NCI-H82 (cell line): ENCODE data around the gene SERTAD1.
"Not testable (repeated sequence)": the region's sequence is repeated elsewhere in the genome, so short reads cannot be mapped to it uniquely, and the experiment has no call there.

Source experiments
- DNase-seq: peaks from one replicate; lab custom pipeline; 2025; lab: John Stamatoyannopoulos, UW

SERTAD1 gene

DNA sequence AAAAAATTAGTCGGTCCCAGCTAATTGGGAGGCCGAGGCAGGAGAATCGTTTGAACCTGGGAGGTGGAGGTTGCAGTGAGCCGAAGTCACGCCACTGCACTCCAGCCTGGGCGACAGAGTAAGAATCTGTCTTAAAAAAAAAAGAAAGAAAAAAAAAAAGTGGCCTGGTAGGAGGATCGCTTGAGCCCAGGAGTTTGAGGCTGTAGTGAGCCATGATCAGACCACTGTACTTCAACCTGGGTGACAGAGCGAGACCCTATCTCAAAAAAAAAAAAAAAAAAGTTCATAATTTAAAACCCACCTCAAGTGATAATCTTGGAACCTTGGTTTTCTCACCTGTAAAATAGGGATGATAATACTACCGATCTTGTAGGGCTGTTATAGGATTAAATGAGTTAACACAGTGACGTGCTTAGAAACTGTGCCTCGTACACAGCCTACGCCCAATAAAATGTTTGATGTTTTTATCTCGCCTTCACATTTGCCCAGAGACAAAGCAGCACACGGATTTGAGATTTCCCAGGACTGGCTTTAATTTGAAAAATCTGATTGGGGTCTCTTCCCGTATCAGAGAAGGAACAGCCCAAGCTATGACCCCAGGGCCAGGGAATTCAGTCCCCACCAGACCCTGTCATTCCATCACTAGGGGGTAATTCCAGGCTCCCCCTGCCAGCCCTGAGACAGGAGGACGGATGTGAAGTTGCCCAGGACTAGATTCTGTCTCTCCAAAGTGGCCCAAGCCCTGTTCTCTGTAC lies 3.6 kb downstream of the SERTAD1 start:
- no peak for DNase-seq

DNA sequence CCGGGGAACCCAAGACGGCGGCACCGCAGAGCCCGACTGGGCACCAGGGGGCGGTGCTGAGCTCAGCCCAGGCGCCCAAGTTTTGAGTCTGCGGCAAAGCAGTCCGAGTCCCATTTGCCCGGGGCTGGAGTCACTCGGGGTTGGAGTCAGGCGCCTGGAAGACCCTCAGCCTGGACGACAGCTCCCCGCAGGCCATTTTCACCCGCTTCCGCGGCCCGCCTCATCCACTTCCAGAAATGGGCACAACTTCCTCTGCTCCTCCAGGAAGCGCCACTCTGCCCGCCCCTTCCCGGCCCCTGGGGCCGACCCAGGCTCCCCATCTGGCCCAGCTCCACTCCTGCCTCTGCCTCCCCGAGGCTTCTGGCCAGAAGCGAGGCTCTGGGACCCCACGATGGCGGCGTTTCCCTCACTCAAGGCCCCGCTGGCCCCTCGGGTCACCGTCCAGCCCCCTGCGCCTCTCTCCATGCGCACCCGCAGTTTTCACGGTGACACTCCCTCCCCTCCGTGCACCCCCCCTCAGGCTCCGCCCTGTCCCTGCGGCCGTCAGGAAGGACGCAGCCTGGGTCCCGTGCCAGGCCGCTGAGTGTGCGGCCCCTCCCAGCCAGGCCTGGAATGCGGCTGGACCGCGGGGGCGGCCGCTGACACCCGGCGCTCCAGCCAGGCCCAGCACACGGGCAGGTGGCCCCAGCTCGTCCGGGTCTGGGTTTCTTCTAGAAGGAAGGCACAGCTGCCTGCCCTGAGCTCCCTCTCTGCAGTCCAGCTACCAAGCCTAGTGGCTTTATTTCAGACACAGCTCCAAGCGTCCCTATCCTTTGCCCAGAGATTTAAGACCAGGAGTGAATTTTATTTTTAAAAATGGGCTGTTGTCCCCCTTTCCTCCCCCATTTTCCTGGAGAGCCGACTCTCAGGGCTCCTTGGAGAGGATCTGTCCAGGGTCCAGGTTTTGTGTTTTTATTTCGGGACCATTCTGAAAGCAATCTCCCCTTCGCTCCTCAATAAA lies 4.7 kb downstream of the SERTAD1 start:
- DNase-seq, result peak; percentile 93

DNA sequence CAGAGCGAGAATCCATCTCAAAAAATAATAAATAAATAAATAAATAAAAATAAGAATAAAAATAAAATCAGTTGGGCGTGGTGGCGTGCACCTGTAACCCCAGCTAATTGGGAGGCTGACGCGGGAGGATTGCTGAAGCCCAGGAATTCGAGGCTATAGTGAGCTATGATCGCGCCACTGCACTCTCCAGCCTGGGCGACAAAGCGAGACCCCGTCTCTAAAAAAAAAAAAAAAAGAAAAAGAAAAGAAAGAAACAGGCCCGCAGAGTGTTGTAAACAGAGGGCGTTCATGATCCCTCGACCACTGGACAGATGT lies 5.4 kb downstream of the SERTAD1 start:
- no peak for DNase-seq

DNA sequence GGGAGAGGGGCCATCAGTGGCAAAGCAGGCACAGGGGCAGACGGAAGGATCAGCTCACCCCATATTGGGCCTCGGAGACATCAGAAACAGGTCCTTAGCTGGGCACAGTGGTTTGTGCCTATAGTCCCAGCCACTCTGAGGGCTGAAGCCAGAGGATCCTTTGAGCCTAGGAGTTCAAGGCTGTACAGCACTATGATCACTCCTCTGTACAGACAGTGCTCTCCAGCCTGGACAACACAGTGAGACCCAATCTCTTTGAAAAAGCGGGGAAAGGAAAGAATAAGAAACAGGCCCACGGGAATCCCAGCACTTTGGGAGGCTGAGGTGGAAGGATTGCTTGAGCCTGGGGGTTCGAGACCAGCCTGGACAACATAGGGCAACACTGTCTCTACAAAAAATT lies 6.0 kb downstream of the SERTAD1 start:
- DNase-seq, result no peak

DNA sequence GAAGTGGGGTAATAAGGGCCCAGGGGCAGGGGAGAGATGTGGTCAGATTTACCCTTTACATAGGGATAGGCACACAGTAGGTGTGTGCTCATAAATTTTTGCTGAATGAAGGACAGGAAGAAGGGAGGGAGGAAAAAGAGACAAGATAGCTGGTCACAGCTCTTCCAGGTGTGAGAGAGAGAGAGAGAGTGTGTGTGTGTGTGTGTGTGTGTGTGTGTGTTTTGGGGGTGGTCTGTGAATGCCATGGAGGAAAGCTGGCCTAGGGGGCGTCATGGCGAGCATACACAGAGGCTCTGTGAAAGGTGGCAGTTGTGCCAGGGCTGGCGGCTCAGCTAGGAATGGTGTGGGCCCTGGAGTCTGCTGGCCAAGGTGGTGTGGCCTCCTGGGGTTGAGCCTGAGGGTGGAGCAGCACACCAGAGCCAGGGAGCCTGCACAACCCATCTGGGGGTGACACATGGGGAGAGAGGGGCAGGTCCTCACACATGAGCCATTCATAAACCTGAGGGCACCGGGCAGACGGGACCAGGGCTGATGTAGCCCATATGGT lies 6.7 kb downstream of the SERTAD1 start:
- no peak for DNase-seq

DNA sequence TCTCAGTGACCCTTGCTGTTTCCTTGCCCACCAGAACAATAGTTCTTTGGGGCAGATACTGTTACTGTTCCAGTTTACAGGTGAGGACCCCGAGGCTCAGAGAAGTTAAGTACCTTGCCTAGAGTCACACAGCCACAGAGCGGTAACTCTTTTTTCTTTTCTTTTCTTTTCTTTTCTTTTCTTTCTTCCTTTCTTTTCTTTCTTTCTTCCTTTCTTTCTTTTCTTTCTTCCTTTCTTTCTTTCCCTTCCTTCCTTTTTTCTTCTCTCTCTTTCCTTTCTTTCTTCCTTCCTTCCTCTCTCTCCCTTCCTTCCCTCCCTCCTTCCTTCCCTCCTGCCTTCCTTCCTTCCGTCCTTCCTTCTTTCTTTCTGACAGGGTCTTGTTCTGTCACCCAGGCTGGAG lies 7.8 kb downstream of the SERTAD1 start:
- DNase-seq, result no peak

DNA sequence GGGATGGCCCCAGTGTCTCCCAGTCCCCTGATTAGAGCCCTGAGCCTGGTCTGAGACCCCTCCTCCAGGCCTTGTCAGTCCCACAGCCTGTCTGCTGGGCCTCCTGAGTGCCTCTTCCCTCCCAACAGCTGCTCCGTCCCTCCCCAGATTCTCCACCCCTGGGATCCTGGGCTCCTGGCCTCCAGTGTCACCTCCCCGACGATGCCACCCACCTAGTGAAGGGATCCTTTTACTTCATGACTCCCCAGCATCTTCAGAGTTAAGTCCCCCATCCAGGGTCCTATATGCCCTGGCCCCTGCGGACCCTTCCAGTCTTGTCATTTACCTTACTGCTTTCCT lies 8.2 kb downstream of the SERTAD1 start:
- no peak for DNase-seq

DNA sequence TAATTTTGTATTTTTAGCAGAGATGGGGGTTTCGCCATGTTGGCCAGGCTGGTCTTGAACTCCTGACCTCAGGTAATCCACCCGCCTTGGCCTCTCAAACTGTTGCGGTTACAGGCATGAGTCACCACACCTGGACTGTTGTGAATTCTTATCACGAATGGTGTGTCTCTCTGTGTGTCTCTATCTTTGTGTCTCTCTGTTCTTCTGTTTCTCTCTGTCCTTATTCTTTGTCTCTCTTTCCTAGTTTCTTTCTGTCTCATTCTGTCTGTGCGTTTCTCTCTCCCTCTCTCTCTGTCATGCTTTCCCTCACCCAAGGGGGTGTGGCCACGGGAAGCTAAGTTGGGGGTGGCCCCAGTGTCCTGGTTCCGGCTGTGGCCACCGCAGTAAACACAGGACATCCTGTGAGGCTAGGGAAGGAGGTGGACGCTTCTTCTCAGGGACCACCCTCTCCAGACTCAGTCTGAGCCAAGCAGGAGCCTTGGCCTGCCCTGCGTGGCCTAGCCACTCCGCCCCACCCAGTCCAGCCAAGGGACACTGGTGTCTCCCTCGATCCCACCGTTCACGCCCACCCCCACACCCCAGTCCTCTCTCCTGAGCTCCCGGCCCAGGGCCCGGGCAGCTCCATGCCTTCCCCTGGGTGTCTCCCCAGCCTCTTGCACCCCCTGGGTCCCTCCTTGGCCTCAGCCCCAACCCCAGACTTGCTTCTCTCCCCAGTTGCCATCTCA lies 8.7 kb downstream of the SERTAD1 start:
- no peak for DNase-seq

DNA sequence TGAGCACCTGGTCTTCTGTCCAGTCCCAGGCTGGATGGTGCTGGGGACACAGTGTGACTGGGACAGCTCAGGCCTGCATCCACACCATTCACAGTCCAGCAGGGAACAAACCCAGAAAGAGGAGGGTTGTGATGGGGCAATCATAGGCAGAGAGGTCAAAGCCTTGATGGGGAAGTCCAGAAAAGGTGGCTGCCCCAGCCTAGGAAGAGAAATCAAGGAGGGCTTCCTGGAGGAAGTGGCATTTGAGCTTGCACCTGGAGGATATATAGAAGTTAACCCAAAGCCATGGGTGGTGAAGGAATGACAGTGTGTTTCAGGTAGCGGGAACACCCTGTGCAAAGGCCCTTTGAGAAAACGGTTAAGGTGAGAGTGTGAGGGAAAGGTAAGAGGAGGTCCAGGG lies 10.0 kb downstream of the SERTAD1 start:
- no peak for DNase-seq

DNA sequence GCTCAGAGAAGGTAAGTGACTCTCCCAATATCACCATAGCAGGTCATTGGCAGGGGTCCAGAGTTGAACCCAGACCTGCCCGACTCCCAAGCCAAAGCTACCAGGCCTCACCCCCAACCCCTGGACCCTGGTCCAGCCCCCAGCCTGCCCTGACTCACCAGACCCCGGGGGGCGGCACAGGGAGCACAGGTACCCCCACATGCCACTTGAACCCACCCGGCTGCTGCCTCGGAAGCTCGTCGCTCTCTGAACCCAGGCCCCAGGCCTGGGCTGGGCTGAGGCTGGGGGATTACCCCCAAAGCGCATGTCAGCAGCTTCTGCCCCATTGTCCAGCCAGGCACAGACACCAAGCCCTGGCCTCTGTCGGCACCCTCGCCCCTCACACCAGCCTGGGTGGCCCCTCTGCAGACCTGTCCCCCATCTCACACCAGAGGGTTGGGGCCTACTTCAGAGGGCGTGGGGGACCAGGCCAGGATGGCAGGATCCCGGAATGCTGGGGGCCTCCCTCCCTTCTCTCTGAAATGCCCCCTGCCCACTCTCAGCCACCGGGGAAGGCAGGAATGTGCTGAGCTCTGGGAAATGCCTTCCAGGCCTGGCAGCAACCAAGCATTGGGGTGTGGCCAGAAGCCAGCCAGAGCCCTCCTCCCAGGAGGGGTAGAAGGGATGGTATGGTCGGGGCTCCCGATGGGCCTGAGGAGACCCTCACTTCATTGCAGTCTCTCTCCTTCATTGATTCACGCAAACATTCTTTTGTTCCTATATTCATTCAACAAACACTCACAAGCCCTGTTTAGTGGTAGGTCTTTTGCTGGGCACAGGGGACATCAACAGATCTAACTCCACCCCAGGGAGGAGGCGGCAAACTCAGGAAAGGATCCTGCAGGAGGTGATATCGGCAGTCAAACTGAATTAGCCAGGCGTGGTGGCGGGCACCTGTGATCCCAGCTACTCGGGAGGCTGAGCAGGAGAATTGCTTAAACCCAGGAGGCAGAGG lies 11.0 kb downstream of the SERTAD1 start:
- DNase-seq, result no peak

DNA sequence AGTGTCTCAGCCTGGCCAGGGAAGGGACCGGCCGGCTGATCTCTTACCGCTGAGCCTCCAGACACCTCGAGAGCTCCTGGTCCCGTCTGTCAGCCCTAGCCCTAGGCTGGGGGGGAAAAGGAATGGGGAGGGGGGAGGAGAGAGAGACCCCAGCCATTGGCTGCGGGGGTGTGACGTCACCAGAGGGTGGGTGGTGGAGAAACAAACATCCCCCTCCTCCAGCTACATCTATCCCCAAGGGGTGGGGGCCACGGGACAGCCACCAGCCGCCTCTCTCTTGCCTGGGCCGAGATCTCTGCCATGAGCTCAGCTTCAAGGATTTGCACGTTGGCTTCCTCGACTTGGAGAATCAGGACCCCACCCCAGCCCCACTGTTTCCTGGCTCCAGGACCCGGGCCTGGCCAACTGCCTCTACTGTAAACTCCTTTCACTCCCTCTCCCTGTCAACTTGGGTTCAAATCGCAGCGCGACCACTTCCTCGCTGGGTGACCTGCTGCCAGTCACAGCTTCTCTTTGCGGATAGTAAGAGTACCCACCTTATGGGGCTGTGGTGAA lies 12.4 kb downstream of the SERTAD1 start, which contains the start of gene PRX:
TSS of gene PRX (minus strand) at position 88 of the 555 bp plus-strand sequence. CDS start 5,446 bp downstream, outside the sequence.
- peak; percentile 87 for DNase-seq

DNA sequence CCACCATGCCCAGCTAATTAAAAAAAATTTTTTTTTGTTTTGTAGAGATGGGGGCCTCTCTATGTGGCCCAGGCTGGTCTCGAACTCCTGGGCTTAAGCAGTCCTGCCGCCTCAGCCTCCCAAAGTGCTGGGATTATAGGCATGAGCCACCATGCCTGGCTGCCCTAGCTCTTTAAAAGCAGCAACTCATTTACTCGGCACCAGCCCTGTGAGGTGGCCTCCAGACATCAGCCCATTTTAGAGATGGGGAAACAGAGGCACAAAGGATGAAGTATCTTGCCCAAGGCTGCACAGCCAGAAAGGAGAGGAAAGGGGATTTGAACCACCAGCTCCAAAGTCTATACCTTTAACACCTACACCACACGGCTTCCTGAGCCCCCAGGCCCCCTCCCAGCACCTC lies 12.9 kb downstream of the SERTAD1 start:
- no peak for DNase-seq

DNA sequence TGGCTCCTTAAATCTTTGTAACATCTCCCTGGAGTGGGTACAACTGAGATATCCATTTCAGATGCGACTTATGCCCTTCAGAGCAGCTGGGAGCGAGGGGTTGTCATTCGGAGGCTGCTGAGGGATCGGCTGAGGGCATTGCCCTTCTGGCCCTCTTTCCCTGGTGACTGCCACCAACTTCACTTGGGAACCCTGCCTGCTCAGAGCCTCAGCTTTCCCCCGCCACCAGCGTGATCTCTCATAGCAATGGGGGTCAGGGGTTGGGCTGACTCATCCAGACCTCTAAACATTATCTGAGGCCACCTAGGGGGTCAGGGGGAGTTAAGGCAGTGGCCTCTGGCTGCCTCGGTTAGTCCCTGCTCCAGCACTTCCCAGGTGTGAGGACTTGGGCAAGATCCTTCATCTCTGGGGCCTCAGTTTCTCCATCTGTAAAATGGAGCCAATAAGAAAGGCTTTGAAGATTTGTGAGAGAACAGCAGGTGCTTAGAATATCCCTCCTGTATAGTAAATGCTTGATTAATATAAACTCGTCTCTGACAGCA lies 13.8 kb downstream of the SERTAD1 start:
- no peak for DNase-seq

DNA sequence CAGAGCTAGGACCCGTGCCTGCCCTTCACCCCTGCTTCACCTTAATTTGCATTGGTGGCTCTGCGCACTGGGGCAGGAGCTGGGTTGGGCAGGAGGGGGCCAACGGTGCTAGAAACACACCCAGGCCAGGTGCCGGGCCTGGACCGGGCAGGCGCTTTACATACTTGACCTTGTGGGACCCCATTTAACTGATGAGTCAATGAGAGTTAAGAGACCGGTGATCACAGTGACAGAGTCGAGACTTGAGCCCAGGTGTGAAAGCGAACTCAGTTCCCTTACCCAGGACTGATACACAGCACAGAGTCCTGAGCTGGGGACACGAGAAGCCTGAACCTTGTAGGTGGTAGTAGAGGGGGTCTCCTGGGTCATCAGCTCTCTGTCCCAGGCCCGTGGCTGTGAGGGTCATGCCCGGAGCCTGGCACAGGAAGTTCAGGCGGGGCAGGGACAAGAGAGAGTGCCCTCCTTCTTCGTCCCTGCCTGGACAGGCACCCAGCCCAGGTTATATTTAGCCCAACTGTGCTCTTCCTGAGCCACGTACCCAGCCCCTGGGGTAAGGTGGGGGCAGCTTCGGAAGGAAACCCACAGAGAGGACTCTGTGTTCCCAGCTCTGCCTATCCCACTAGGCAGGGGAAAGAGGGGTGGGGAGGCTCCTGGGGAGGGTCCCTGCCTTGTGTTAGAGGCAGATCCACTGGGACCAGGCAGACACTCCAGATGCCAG lies 14.5 kb downstream of the SERTAD1 start:
- no peak for DNase-seq

DNA sequence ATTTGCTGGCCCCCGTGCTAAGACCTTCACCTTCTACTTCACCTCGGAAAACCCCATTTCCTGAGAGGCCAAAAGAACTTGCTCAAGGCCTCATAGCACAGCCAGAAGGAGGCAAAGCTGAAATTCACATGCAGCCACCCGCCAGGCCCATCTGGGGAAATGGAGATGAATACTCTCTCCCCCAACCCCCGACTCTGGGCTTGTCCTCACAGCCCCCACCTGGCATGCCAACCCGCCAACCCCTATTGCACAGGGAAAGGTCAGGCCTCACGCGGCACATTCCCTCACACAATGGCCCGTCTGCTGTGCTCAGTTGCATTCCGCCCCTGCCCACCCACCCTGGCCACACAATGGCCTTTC lies 15.8 kb downstream of the SERTAD1 start:
- DNase-seq, result no peak

DNA sequence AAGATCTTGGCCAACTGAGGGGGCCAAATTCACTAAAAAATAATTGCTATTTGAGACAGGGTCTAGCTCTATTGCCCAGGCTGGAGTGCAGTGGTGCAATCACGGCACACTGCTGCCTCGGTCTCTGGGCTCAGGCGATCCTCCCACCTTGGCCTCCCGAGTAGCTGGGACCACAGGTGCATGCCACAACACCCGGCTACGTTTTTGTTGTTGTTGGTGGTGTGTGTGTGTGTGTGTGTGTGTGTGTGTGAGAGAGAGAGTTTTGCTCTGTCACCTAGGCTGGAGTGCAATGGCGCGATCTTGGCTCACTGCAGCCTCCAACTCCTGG lies 17.2 kb downstream of the SERTAD1 start:
- DNase-seq, result not testable (repeated sequence)

DNA sequence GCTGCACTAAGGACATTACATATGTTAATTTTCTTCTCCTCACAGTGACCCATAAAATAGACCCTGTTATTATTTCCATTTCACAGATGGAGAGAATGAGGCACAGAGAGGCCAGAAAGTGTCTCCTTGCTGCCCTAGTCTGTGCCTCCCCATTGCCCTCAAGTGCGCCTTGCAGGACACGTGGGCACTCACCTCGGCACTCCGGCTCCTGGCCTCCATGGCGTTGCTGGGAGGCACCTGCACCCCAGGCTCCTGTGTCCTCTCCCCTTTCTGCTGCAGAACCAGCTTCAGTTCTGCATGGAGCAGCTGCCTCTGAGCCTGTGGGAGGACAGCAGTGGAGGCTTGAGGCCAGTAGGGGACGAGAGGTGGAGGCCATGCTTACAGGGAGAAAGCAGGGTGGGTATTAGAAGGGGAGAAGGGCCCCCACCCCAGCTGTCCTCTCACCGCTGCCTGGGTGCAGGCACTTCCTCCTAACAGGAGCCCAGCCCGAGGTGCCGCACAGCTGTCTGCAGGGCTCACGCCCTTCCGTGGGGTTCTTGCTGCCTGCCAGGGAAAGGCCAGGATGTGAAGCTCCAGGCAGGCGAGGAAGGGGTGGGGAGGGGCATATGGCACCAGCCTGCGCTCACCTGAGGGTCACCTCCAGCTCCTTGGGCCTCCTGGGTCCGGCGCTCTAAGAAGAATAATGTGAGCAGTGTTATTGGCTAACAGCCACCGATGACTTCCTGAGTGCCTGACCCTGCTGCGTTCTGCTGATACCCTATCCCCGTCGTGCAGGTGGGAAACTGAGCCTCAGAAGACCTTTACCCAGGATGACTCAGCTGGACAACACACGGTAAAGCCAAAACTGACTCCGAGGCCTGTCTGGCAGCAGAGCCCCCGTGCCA lies 17.8 kb downstream of the SERTAD1 start:
- no peak for DNase-seq

DNA sequence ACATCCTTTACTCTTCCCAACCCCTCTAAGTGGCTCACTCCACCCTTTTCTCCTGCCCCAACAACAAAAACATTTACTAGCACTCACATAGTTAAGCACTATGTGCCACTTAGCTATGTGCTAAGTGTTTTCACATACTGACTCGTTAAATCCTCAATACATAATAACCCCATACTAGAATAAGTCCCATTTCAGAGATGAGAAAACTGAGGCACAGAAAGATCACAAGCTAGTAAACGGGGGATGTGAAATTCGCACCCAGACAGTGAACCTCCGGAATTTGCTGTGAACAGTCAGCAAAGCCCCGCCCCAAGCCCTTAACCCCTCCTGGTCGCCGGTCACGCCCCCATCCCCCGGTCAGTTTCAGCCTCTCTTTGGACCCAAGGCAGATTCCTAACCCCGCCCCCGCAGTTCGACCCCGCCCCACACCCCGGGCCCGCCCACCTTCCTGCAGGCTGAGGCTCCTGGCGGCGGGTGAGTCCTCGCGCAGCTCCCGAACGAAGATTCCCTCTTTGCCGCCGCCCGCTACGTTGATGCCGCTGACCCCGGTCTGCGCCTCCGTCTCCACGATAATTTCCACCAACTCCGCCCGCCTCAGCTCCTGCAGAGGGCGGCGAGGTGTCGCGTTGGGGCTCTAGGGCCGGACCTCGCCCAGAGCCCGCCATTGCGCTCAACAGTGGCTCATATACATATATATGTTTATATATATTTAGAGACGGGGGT lies 22.4 kb downstream of the SERTAD1 start:
- peak; percentile 92 for DNase-seq
